Activated T-helper 2 cell treated with anti-CD3 and anti-CD28 coated beads, Interferon-gamma antibody, Interleukin-2, Interleukin-4, amounts not matched to agents 10 μg/mL and 5 μg/mL and 100 μg/mL, durations not matched to agents 14 hours and 24 hours and 36 hours (primary cell): Measurements from ENCODE around the gene COX4I1. TPM values are rescaled to one million over a fixed set of nuclear protein-coding genes. Genes with fewer than 3 reads are reported as not detected.

Experiments used
- DNase-seq: peaks from one replicate; pipeline ENCODE4 v3.0.0; 2021; ENCODE audit warnings: low spot score
- H3K27ac Mint-ChIP-seq: one replicate; pipeline ENCODE4 v1.8.0; 2021; ENCODE audit warnings: mixed read lengths
- H3K27me3 Mint-ChIP-seq: one replicate; pipeline ENCODE4 v1.8.0; 2021; ENCODE audit warnings: low read depth, mixed read lengths
- H3K36me3 Mint-ChIP-seq: one replicate; pipeline ENCODE4 v1.8.0; 2021; ENCODE audit warnings: low read depth, mixed read lengths
- H3K4me1 Mint-ChIP-seq: one replicate; pipeline ENCODE4 v1.8.0; 2021; ENCODE audit warnings: low read depth, mixed read lengths
- H3K4me3 Mint-ChIP-seq: one replicate; pipeline ENCODE4 v1.8.0; 2021; ENCODE audit warnings: low read depth, mild to moderate bottlenecking, moderate library complexity, mixed read lengths
- H3K9me3 Mint-ChIP-seq: one replicate; pipeline ENCODE4 v1.8.0; 2021; ENCODE audit warnings: mixed read lengths
- intact Hi-C: fragments of 100-400 bp; cut with micrococcal nuclease; formaldehyde crosslinking; loops from one replicate; pipeline ENCODE4 v1.15.1; 2023
- total RNA-seq: library from RNA; stranded (reverse); gene quantifications from 2 replicates; pipeline ENCODE4 v1.2.3, GENCODE V29; 2022

Gene COX4I1
- total RNA-seq, 1 donor from 2014 or later, result 561 TPM

GRCh38 chr16:85774811-85775210 lies 24.7 kb upstream of the COX4I1 start:
- Mint-ChIP-seq H3K36me3 (peaks cover 27% of the 10 kb centered on the region), H3K4me1 (no peaks in the 10 kb centered on the region), H3K9me3 (no peaks in the 10 kb centered on the region), H3K4me3 (no peak overlapping the region), H3K27me3 (no peaks in the 10 kb centered on the region), H3K27ac (no peak overlapping the region)
- no peak for DNase-seq
- intact Hi-C loops, result no loop called here

DNA sequence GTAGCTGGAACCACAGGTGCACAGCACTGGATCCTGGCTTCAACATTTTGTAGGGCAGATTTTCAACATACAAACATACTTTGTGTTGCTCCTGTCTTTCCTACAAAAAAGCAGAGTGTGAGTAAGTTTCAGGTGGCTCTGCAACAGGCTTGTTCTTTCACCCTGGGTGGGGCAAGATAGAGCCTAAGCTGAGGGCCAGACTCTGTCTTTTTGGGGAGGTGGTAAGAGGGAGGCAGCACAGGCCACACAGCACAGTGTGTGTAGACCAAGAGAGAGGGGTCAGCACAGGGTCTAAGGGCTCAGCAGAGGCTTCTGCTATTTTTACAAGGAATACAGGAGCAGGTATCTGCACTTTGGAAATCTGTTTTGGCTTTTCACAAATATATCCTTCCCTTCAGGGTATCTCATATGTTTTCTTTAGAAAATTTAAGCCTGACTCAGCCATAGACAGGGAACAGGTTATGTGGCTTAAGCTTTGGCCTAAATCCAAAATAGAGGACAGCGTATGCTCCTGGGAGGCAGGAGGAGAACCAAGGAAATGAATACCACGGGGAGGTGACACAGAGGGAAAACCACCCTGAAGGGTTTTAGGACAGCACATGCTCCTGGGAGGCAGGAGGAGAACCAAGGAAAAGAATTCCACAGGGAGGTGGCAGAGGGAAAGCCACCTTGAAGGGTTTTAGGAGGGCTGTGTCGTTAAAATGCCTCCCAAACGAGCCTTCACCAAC lies 21.7 kb upstream of the COX4I1 start:
- H3K27ac Mint-ChIP-seq, result no peak overlapping the region
- H3K36me3 Mint-ChIP-seq, result peaks cover 45% of the 10 kb centered on the region
- no peaks in the 10 kb centered on the region for H3K9me3 Mint-ChIP-seq

GRCh38 chr16:85778873-85779272 lies 20.6 kb upstream of the COX4I1 start:
- no peak for DNase-seq
- intact Hi-C loops, result no loop called here
- H3K36me3 Mint-ChIP-seq, result peaks cover 46% of the 10 kb centered on the region
- no peaks in the 10 kb centered on the region for H3K9me3 Mint-ChIP-seq
- no peak overlapping the region for H3K27ac Mint-ChIP-seq
- no peaks in the 10 kb centered on the region for H3K4me1 Mint-ChIP-seq
- no peaks in the 10 kb centered on the region for H3K27me3 Mint-ChIP-seq
- H3K4me3 Mint-ChIP-seq, result no peak overlapping the region

More for the DNA sequence above, 21.7 kb upstream of the COX4I1 start:
- Mint-ChIP-seq H3K4me3 (no peak overlapping the region), H3K27me3 (no peaks in the 10 kb centered on the region), H3K4me1 (no peaks in the 10 kb centered on the region)
- intact Hi-C loops, result no loop called here
- DNase-seq, result no peak

DNA sequence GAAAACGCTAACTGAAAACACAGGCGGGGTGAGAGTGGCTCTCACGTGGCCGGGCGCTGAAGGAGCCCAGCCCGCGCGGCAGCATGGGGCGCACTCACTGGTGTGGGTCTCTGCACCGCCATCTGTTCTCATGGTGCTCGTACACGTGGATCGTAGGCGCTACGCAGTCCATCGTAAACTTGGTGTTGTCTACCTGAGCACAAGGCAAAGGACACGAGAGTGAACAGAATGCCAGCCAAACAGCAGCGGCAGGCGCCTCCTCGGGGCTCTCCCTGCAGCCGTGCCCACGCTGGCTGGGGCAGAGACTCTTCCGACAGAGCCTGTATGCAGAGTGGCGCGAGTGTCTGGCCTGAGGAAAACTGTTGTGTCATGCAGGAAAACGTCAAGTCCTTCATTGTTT lies 19.2 kb upstream of the COX4I1 start:
- Mint-ChIP-seq H3K4me3 (no peak overlapping the region), H3K4me1 (no peaks in the 10 kb centered on the region), H3K9me3 (no peaks in the 10 kb centered on the region), H3K27me3 (no peaks in the 10 kb centered on the region), H3K27ac (no peak overlapping the region), H3K36me3 (peaks cover 46% of the 10 kb centered on the region)
- intact Hi-C loops, result no loop called here
- DNase-seq, result no peak

DNA sequence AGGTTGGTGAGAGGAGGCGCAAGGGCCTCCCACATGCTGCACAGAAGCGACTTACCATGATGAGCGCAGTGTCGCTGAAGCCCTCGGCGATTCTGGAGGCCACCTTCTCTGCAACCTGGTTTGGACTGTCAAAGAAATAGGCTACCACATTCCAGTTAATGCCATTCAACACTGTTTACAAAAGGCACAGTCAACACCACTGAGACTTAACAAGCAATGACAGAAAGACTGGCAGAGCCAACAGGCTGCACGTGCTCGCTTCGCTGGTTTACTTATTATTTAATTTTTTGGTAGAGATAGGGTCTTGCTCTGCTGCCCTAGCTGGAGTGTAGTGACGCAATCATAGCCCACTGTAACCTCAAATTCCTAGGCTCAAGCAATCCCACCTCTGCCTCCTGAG lies 18.3 kb upstream of the COX4I1 start:
- Mint-ChIP-seq H3K4me3 (no peak overlapping the region), H3K27me3 (no peaks in the 10 kb centered on the region), H3K9me3 (no peaks in the 10 kb centered on the region), H3K36me3 (peaks cover 54% of the 10 kb centered on the region), H3K27ac (no peak overlapping the region), H3K4me1 (no peaks in the 10 kb centered on the region)
- DNase-seq, result no peak
- intact Hi-C loops, result no loop called here

- intact Hi-C loops, result no loop called here
- DNase-seq, result no peak
- no peaks in the 10 kb centered on the region for H3K9me3 Mint-ChIP-seq
- H3K4me1 Mint-ChIP-seq, result no peaks in the 10 kb centered on the region
- H3K4me3 Mint-ChIP-seq, result no peak overlapping the region
- no peak overlapping the region for H3K27ac Mint-ChIP-seq
- H3K36me3 Mint-ChIP-seq, result peaks cover 54% of the 10 kb centered on the region
- no peaks in the 10 kb centered on the region for H3K27me3 Mint-ChIP-seq
Observed at GRCh38 chr16:85781695-85782370, 17.7 kb upstream of the COX4I1 start.

DNA sequence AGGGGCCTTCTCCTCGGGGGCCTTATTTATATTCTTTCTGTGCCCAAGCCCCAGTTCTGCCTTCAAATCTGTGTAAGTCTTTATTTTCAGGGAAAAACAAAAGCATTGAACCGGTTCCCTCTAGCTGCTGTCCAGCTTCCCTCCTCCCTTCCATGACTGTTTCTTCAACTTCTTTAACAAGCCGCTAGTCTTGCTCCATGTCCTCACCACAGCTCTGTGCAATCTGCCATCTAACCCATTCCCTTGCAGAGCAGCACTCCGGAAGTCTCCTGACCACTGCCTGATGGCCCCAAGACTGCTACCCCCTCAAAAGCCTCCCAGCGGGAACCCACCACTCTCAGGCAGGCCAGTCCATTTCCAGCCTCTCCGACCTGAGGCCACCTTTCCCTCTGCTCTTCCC lies 17.0 kb upstream of the COX4I1 start:
- no peak overlapping the region for H3K4me3 Mint-ChIP-seq
- H3K4me1 Mint-ChIP-seq, result no peaks in the 10 kb centered on the region
- no peaks in the 10 kb centered on the region for H3K27me3 Mint-ChIP-seq
- no peak overlapping the region for H3K27ac Mint-ChIP-seq
- H3K36me3 Mint-ChIP-seq, result peaks cover 54% of the 10 kb centered on the region
- no peaks in the 10 kb centered on the region for H3K9me3 Mint-ChIP-seq
- no peak for DNase-seq
- intact Hi-C loops, result no loop called here

DNA sequence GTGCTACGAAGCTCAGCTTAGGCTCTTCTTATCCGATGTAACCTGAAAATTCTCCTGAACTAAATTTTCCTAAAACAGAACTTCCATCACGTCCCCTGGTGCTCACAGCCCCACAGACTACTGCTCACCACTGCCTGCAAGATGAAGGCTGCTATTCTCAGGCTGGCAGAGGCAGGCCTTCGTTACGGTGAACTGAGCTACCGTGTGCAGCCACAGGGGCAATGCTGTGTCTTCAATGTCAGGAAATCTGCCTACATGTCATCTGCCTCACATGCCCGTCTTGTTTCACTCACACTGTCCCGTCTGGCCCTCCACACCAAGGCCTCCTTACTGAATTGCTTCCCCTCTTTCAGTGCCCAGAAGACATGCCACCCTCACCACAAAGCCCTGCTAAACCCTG lies 16.1 kb upstream of the COX4I1 start:
- DNase-seq, result no peak
- no peak overlapping the region for H3K27ac Mint-ChIP-seq
- peaks cover 52% of the 10 kb centered on the region for H3K36me3 Mint-ChIP-seq
- intact Hi-C loops, result no loop called here
- no peak overlapping the region for H3K4me3 Mint-ChIP-seq
- no peaks in the 10 kb centered on the region for H3K9me3 Mint-ChIP-seq
- H3K4me1 Mint-ChIP-seq, result no peaks in the 10 kb centered on the region
- no peaks in the 10 kb centered on the region for H3K27me3 Mint-ChIP-seq

DNA sequence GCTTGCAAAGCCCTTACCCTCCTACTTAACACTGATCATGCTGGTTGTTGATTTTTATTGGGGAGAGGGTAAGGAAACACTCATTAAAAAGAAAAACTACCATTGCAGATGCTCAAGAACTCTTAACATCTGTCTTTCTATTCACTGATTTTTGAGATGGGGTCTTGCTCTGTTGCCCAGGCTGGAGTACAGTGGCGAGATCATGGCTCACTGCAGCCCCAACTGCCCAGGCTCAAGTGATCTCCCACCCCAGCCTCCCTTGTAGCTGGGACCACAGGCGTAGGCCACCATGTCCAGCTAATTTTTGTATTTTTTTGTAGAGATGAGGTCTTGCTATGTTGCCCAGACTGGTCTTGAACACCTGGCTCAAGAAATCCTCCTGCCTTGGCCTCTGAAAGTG lies 14.7 kb upstream of the COX4I1 start:
- intact Hi-C loops, result no loop called here
- Mint-ChIP-seq H3K27me3 (no peaks in the 10 kb centered on the region), H3K27ac (no peak overlapping the region), H3K36me3 (peaks cover 47% of the 10 kb centered on the region), H3K9me3 (no peaks in the 10 kb centered on the region), H3K4me1 (no peaks in the 10 kb centered on the region), H3K4me3 (no peak overlapping the region)
- no peak for DNase-seq

DNA sequence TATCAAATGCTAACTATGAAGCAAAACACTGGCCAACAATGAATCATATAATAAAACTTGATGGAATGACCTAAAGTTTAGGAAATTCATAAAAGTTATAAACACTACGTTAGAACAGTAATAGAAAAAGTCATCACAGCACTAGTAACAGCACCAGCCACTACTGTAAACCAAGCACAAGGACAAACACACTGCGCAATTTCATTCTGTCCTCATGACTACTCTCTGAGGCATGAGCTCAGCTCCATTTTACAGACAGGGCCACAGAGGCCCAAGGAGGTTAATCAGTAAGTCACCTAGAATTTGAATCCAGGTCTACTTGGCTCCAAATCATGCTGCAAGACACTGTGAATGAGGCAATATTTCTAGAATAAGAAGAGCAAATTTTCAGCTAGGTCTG lies 13.6 kb upstream of the COX4I1 start:
- Mint-ChIP-seq H3K4me3 (no peak overlapping the region), H3K36me3 (peaks cover 43% of the 10 kb centered on the region), H3K4me1 (peaks cover 3% of the 10 kb centered on the region), H3K27ac (no peak overlapping the region), H3K9me3 (no peaks in the 10 kb centered on the region), H3K27me3 (no peaks in the 10 kb centered on the region)
- no peak for DNase-seq
- intact Hi-C loops, result no loop called here

DNA sequence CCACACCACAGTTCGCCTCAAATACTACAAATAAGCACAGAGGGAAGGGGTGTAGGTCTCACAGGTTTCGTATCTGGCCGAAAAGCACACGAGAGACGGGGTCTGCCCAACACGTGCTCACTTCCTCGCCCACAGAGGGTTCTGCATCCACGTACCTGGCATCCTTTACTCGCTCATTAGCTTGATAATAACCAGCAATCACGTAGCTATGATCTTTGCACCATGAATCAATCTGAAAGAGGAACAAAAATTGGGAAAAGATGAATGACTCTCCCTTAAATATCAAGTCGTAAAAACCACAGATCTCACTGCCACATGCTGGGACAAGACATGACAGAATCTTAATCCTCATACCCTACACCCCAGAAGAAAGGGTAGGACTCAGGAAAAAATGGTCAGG lies 10.7 kb upstream of the COX4I1 start:
- intact Hi-C loops, result no loop called here
- no peak overlapping the region for H3K27ac Mint-ChIP-seq
- no peak overlapping the region for H3K4me3 Mint-ChIP-seq
- no peak for DNase-seq
- H3K36me3 Mint-ChIP-seq, result peaks cover 58% of the 10 kb centered on the region
- no peaks in the 10 kb centered on the region for H3K9me3 Mint-ChIP-seq
- no peaks in the 10 kb centered on the region for H3K27me3 Mint-ChIP-seq
- H3K4me1 Mint-ChIP-seq, result peaks cover 13% of the 10 kb centered on the region

DNA sequence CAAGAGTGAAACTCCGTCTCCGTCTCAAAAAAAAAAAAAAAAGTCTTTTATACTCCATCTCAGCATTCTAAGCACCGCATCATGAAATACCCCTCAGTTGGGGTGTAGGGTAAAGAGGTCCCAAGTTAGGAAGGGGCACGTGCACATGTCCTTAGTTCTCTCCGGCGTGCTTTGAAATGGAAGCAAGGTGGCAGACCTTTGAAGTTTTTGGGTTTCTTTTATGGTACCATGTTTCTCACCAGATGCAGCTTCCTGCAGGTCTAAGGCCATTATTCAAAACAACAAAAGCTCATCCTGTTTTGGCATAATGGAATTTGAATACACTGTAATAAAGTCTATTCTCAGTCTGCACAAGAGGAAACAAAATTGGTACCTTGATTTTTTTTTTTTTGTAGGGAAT lies 9.7 kb upstream of the COX4I1 start:
- H3K36me3 Mint-ChIP-seq, result peaks cover 60% of the 10 kb centered on the region
- no peak for DNase-seq
- no peak overlapping the region for H3K27ac Mint-ChIP-seq
- H3K9me3 Mint-ChIP-seq, result no peaks in the 10 kb centered on the region
- H3K4me1 Mint-ChIP-seq, result peaks cover 13% of the 10 kb centered on the region
- intact Hi-C loops, result loop anchor here (10.0 kb wide), 1 partner anchor 105 kb away; the partner anchor contains the start of gene GINS2
- H3K4me3 Mint-ChIP-seq, result no peak overlapping the region
- no peaks in the 10 kb centered on the region for H3K27me3 Mint-ChIP-seq

DNA sequence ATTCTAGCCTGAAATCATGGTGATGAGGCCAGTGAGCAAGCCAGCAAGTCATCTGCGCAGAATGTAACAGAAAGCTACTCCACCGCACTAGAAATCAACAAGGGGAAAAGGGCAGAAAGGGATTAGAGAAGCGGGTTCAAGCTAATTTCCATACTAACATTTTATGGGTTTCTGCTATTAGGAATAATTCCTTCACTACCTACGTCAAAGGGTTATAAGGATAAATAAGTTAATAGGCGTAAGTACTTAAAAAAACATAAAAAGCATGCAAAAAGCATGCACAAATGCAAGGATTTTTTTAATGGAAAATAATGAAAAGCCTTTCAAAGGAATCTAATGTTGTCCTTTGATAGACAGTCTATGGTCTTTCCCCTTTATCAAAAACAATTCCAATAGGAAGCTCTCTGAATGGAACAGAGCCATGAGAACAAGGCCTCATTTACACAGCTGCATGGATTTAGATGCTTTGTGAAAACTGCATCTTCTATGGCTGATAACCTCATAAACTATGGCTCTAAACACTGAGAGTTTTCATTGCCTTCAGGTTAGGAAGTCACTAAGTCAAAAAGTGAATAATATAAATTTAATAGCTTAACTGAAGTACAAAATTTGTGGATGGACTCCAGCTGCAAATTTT lies 5.7 kb upstream of the COX4I1 start:
- peaks cover 58% of the 10 kb centered on the region for H3K36me3 Mint-ChIP-seq
- H3K27me3 Mint-ChIP-seq, result no peaks in the 10 kb centered on the region
- intact Hi-C loops, result loop anchor here (10.0 kb wide), 1 partner anchor 109 kb away; the partner anchor contains the start of gene GINS2
- no peak overlapping the region for H3K27ac Mint-ChIP-seq
- no peak overlapping the region for H3K4me3 Mint-ChIP-seq
- no peak for DNase-seq
- H3K9me3 Mint-ChIP-seq, result no peaks in the 10 kb centered on the region
- peaks cover 22% of the 10 kb centered on the region for H3K4me1 Mint-ChIP-seq
